Thyroid gland (tissue), 4 donors: ENCODE results near the gene KYNU. TPM values are rescaled to one million over a fixed set of nuclear protein-coding genes. Genes with fewer than 3 reads are reported as not detected.
"Not testable (repeated sequence)": the region's sequence is repeated elsewhere in the genome, so short reads cannot be mapped to it uniquely, and the experiment has no call there.

Experiments used
- DNase-seq, 2 donors: peaks; one replicate each; pipeline ENCODE4 v3.0.0-alpha.2; 2019
- H3K27ac ChIP-seq, 3 donors: fragments of 200-600 bp; sonication (generic); 1 replicate in 2 of 3; 2 replicates in 1 of 3; pipeline ENCODE4 v1.5.1; 2016 to 2019; ENCODE audit warnings: mild to moderate bottlenecking in 1 of 3, moderate library complexity in 1 of 3
- H3K27me3 ChIP-seq: fragments of 200-600 bp; sonication (generic); one replicate; pipeline ENCODE4 v1.5.1; 2019
- H3K36me3 ChIP-seq, 2 donors: fragments of 200-600 bp; sonication (generic); one replicate each; pipeline ENCODE4 v1.5.1; 2016 to 2019
- H3K4me1 ChIP-seq, 2 donors: fragments of 200-600 bp; sonication (generic); one replicate each; pipeline ENCODE4 v1.5.1; 2017 to 2019
- H3K4me3 ChIP-seq, 3 donors: fragments of 200-600 bp; sonication (generic); replicated peaks in 1 of 3; 1 replicate in 2 of 3; 2 replicates in 1 of 3; pipeline ENCODE4 v1.5.1; 2016; ENCODE audit warnings: mild to moderate bottlenecking in 1 of 3
- H3K9me3 ChIP-seq: fragments of 200-600 bp; sonication (generic); one replicate; pipeline ENCODE4 v1.5.1; 2017
- POLR2A ChIP-seq, 2 donors: fragments of 450-650 bp; IDR thresholded peaks; one replicate each; pipeline ENCODE4 v1.6.1; 2017; ENCODE audit warnings: antibody characterized with exemption in 2 of 2, mild to moderate bottlenecking in 2 of 2, moderate library complexity in 1 of 2
- WGBS, 2 donors: methylation state at CpG; one replicate each; pipeline ENCODE4 v1.1.5; 2017; 5-methylcytosine and 5-hydroxymethylcytosine counted together
- intact Hi-C: fragments of 100-400 bp; cut with DNase I; formaldehyde crosslinking; loops from one replicate; pipeline ENCODE4 v1.15.1; 2023
- total RNA-seq, 4 donors: library from RNA; depleted of rRNA; stranded (reverse); fragments of >200 nt; gene quantifications; one replicate each; pipeline ENCODE4 v1.2.3, GENCODE V29; 2016
- TF ChIP-seq, protein P1 (sequence below), 6 experiments: fragments of 200-600 bp in 3 of 6; fragments of 450-650 bp in 3 of 6; sonication (generic) in 3 of 6; IDR thresholded peaks; one replicate each; pipeline ENCODE4 v1.5.1; 2016 to 2019; ENCODE audit warnings: antibody characterized with exemption in 6 of 6, mild to moderate bottlenecking in 2 of 6, inconsistent platforms in 1 of 6, moderate library complexity in 1 of 6

The KYNU gene
- total RNA-seq, 4 donors from 2014 or later = 0.93 to 7.8 (median 4.5) TPM

DNA sequence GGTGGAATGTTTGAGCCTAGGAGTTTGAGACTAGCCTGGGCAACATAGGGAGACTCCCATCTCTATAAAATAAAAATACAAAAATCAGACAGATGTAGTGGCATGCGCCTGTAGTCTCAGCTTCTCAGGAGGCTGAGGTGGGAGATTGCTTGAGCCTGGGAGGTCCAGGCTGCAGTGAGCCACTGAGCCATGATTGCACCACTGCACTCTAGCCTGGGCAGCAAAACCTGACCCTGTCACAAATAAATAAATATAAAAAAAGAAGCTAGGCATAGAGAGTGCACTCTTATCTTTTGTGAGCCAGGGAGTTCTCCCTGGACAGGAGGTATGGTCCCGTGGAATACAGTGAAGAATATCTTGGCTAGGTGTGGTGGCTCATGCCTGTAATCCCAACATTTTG is 11.0 kb upstream of the KYNU start:
- Histone ChIP-seq H3K9me3 (no peaks in the 10 kb centered on the region), H3K27me3 (no peaks in the 10 kb centered on the region), H3K4me3 (no peak overlapping the region), H3K4me1 (no peaks in the 10 kb centered on the region), H3K36me3 (no peaks in the 10 kb centered on the region), H3K27ac (no peak overlapping the region)
- DNase-seq = no peak
- TF ChIP-seq, protein P1, sequence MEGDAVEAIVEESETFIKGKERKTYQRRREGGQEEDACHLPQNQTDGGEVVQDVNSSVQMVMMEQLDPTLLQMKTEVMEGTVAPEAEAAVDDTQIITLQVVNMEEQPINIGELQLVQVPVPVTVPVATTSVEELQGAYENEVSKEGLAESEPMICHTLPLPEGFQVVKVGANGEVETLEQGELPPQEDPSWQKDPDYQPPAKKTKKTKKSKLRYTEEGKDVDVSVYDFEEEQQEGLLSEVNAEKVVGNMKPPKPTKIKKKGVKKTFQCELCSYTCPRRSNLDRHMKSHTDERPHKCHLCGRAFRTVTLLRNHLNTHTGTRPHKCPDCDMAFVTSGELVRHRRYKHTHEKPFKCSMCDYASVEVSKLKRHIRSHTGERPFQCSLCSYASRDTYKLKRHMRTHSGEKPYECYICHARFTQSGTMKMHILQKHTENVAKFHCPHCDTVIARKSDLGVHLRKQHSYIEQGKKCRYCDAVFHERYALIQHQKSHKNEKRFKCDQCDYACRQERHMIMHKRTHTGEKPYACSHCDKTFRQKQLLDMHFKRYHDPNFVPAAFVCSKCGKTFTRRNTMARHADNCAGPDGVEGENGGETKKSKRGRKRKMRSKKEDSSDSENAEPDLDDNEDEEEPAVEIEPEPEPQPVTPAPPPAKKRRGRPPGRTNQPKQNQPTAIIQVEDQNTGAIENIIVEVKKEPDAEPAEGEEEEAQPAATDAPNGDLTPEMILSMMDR (IDR thresholded peaks at IDR 0.05) = no peak
- TF ChIP-seq POLR2A (IDR thresholded peaks at IDR 0.05) = no peak
- 92 to 93% methylated on average over 2 of the region's 2 CpGs for WGBS, 2 donors
- intact Hi-C loops = no loop called here

DNA sequence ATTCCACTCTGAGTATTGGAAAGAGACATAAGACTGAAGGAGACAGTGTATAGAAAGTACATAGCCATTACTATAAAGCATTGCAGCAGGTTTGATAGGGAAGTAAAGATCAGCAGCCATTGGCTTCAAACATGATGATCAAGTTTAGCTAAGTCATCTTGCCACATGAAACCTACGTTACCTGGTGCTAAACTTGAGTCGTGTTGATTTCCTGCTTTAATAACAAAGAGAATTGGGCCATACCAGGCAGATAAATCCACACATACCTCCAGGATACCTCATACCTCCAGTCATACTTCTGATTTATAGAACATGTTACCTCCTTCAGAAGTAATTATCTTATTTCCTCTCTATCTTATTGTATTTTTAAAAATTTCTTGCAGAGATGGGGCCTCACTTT is 10.3 kb upstream of the KYNU start:
- Histone ChIP-seq H3K27ac (no peak overlapping the region), H3K4me3 (no peak overlapping the region), H3K27me3 (no peaks in the 10 kb centered on the region), H3K9me3 (no peaks in the 10 kb centered on the region), H3K36me3 (no peaks in the 10 kb centered on the region), H3K4me1 (no peaks in the 10 kb centered on the region)
- TF ChIP-seq, protein P1 (IDR thresholded peaks at IDR 0.05) = no peak
- TF ChIP-seq POLR2A (IDR thresholded peaks at IDR 0.05) = no peak
- 80 to 82% methylated on average over 2 of the region's 2 CpGs for WGBS, 2 donors
- intact Hi-C loops = no loop called here
- DNase-seq = no peak

DNA sequence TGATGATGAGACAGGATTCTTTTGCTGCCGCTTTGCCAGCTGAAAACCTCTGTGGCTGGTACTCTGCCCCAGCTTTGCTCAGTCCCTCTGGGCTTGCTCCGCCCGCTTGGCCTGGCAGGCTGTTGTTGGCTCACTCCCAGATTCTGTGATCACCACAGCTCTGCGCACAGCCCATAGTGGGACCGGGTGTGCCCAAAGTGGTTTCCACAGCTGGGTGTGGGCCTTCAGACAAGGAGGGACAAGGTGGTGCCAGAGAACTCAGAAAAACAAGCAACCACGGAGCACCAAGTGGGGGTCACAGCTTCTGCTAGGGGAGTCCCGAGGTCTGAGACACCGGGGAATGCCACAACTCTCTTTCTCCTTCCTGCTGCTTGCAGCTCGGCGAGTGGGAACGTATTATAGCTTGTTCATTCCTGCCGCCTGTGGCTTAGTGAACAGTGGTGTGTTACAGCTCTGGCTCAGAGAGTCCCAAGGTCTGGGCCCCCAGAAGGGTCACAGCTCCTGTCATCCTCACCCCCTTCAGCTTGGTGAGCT is 9.2 kb upstream of the KYNU start:
- DNase-seq = peak in 1 of 2 donors; percentile 9
- H3K27ac ChIP-seq = no peak overlapping the region
- no peak overlapping the region for H3K4me3 ChIP-seq

DNA sequence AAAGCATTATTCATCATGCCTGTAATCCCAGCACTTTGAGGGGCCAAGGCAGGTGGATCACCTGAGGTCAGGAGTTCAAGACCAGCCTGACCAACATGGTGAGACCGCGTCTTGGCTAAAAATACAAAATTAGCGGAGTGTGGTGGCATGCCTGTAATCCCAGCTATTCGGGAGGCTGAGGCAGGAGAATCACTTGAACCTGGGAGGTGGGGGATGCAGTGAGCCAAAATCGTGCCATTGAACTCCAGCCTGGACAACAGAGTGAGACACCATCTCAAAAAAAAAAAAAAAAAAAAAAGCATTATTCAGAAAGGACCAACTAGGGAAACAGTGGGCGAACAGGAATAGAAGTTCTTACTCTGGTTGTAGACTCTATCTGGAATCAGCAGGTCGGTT is 8.4 kb upstream of the KYNU start:
- not testable (repeated sequence) for H3K27ac ChIP-seq

More for the DNA sequence above, 9.2 kb upstream of the KYNU start:
- no peaks in the 10 kb centered on the region for H3K27me3 ChIP-seq
- H3K9me3 ChIP-seq = no peaks in the 10 kb centered on the region
- 66 to 70% methylated on average over 12 of the region's 12 CpGs for WGBS, 2 donors
- no peaks in the 10 kb centered on the region for H3K4me1 ChIP-seq
- intact Hi-C loops = no loop called here
- H3K36me3 ChIP-seq = no peaks in the 10 kb centered on the region
- TF ChIP-seq POLR2A (IDR thresholded peaks at IDR 0.05) = no peak
- TF ChIP-seq, protein P1 (IDR thresholded peaks at IDR 0.05) = no peak

GRCh38 chr2:142869461-142870106 is 7.9 kb upstream of the KYNU start:
- DNase-seq = no peak
- Histone ChIP-seq H3K9me3 (no peaks in the 10 kb centered on the region), H3K4me3 (no peak overlapping the region), H3K36me3 (no peaks in the 10 kb centered on the region), H3K27me3 (no peaks in the 10 kb centered on the region), H3K27ac (no peak overlapping the region), H3K4me1 (peaks cover 0 to 5% of the 10 kb centered on the region in 2 donors)
- 91 to 94% methylated on average over 5 of the region's 5 CpGs for WGBS, 2 donors
- TF ChIP-seq, protein P1 (IDR thresholded peaks at IDR 0.05) = no peak
- no peak for TF ChIP-seq POLR2A (IDR thresholded peaks at IDR 0.05)
- intact Hi-C loops = no loop called here

More for the DNA sequence above, 8.4 kb upstream of the KYNU start:
- H3K27me3 ChIP-seq, H3K4me1 ChIP-seq, H3K4me3 ChIP-seq, DNase-seq, H3K36me3 ChIP-seq, H3K9me3 ChIP-seq, intact Hi-C loops: not testable (repeated sequence)
- 90 to 91% methylated on average over 7 of the region's 7 CpGs for WGBS, 2 donors
